CD14-positive monocyte (primary cell): ENCODE measurements around the gene MEMO1. TPM values are rescaled to one million over a fixed set of nuclear protein-coding genes. Genes with fewer than 3 reads are reported as not detected.

Experiments used
- DNase-seq, 3 donors: peaks; one replicate each; pipeline ENCODE4 v3.0.0-alpha.2; 2011 to 2022
- H2AFZ ChIP-seq: 2 replicates; pipeline ENCODE4 v1.6.0; 2012; ENCODE audit warnings: mild to moderate bottlenecking, low read depth, low read length, inconsistent platforms; ENCODE audit not compliant: insufficient read depth, poor library complexity, severe bottlenecking
- H3K27ac ChIP-seq, 2 donors: 1 replicate in 1 of 2; 2 replicates in 1 of 2; pipeline ENCODE4 v1.5.1; 2012 to 2013; ENCODE audit warnings: low read length in 2 of 2, control low read depth in 1 of 2, inconsistent platforms in 1 of 2, low read depth in 1 of 2, mild to moderate bottlenecking in 1 of 2
- H3K27me3 ChIP-seq, 2 donors: one replicate each; pipeline versions ENCODE4 v1.6.0 to v1.6.1; 2011 to 2013; ENCODE audit warnings: low read length in 2 of 2; ENCODE audit not compliant: control insufficient read depth in 2 of 2, insufficient read depth in 2 of 2
- H3K36me3 ChIP-seq, 2 donors: replicated peaks in 1 of 2; 1 replicate in 1 of 2; 2 replicates in 1 of 2; pipeline versions ENCODE4 v1.5.1 to v1.6.1; 2012 to 2013; ENCODE audit warnings: low read length in 2 of 2, control low read depth in 1 of 2, inconsistent platforms in 1 of 2, mild to moderate bottlenecking in 1 of 2; ENCODE audit not compliant: insufficient read depth in 2 of 2, control insufficient read depth in 1 of 2
- H3K4me1 ChIP-seq, 2 donors: 1 replicate in 1 of 2; 2 replicates in 1 of 2; pipeline versions ENCODE4 v1.5.1 to v1.6.1; 2012 to 2013; ENCODE audit warnings: low read length in 2 of 2, control low read depth in 1 of 2, inconsistent platforms in 1 of 2, mild to moderate bottlenecking in 1 of 2, moderate library complexity in 1 of 2; ENCODE audit not compliant: insufficient read depth in 2 of 2, control insufficient read depth in 1 of 2
- H3K4me2 ChIP-seq: replicated peaks from 2 replicates; pipeline ENCODE3; 2012; ENCODE audit warnings: low read length, moderate library complexity, mild to moderate bottlenecking; ENCODE audit not compliant: poor library complexity, severe bottlenecking; ENCODE audit errors: extremely low read depth
- H3K4me3 ChIP-seq, 3 experiments: fragments of 200-600 bp in 1 of 3; sonication (generic) in 1 of 3; replicated peaks in 1 of 3; 1 replicate in 2 of 3; 2 replicates in 1 of 3; pipeline ENCODE4 v1.5.1; 2011 to 2013; ENCODE audit warnings: low read length in 3 of 3, mild to moderate bottlenecking in 3 of 3, control low read depth in 2 of 3, low read depth in 2 of 3, inconsistent platforms in 1 of 3, moderate library complexity in 1 of 3
- H3K79me2 ChIP-seq: 2 replicates; pipeline ENCODE4 v1.6.0; 2012; ENCODE audit warnings: mild to moderate bottlenecking, control low read depth, inconsistent platforms, low read length, moderate library complexity; ENCODE audit not compliant: insufficient read depth
- H3K9ac ChIP-seq: 2 replicates; pipeline ENCODE4 v1.6.0; 2017; ENCODE audit warnings: low read length, mild to moderate bottlenecking; ENCODE audit not compliant: insufficient read depth, poor library complexity, severe bottlenecking
- H3K9me3 ChIP-seq, 2 donors: replicated peaks in 1 of 2; 1 replicate in 1 of 2; 2 replicates in 1 of 2; pipeline versions ENCODE4 v1.5.1 to v1.6.1; 2012 to 2013; ENCODE audit warnings: low read length in 2 of 2, control low read depth in 1 of 2; ENCODE audit not compliant: control insufficient read depth in 1 of 2, insufficient read depth in 1 of 2
- H4K20me1 ChIP-seq: 2 replicates; pipeline ENCODE4 v1.6.0; 2012; ENCODE audit warnings: mild to moderate bottlenecking, low read length, control low read depth, moderate library complexity; ENCODE audit not compliant: insufficient read depth
- H3K27ac Mint-ChIP-seq, 7 donors: one replicate each; pipeline ENCODE4 v1.8.0; 2020; ENCODE audit warnings: mild to moderate bottlenecking in 7 of 7, mixed read lengths in 7 of 7, moderate library complexity in 6 of 7, inconsistent platforms in 2 of 7
- H3K27me3 Mint-ChIP-seq, 3 donors: one replicate each; pipeline ENCODE4 v1.8.0; 2021 to 2022; ENCODE audit warnings: low read depth in 3 of 3, mild to moderate bottlenecking in 3 of 3, mixed read lengths in 3 of 3, moderate library complexity in 3 of 3, inconsistent platforms in 1 of 3
- H3K36me3 Mint-ChIP-seq, 2 donors: one replicate each; pipeline ENCODE4 v1.8.0; 2020; ENCODE audit warnings: mixed read lengths in 2 of 2, inconsistent platforms in 1 of 2, mild to moderate bottlenecking in 1 of 2
- H3K4me1 Mint-ChIP-seq: one replicate; pipeline ENCODE4 v1.8.0; 2020; ENCODE audit warnings: mild to moderate bottlenecking, mixed read lengths
- H3K4me3 Mint-ChIP-seq, 2 donors: one replicate each; pipeline ENCODE4 v1.8.0; 2020; ENCODE audit warnings: mild to moderate bottlenecking in 2 of 2, mixed read lengths in 2 of 2, moderate library complexity in 1 of 2
- H3K9me3 Mint-ChIP-seq, 7 donors: one replicate each; pipeline ENCODE4 v1.8.0; 2020 to 2022; ENCODE audit warnings: mixed read lengths in 7 of 7, mild to moderate bottlenecking in 6 of 7, moderate library complexity in 6 of 7, inconsistent platforms in 2 of 7
- CTCF ChIP-seq: fragments of 200-600 bp; IDR thresholded peaks from one replicate; pipeline ENCODE4 v1.8.0; 2022; ENCODE audit warnings: antibody characterized with exemption, mild to moderate bottlenecking
- WGBS: methylation state at CpG from one replicate; pipeline ENCODE4 v1.1.5; 2013; ENCODE audit warnings: missing lambda C conversion rate; ENCODE audit not compliant: insufficient coverage; 5-methylcytosine and 5-hydroxymethylcytosine counted together
- intact Hi-C, 2 donors: fragments of 100-400 bp; cut with micrococcal nuclease; formaldehyde crosslinking; loops; one replicate each; pipeline versions ENCODE4 v1.15.0 to v1.15.1; 2023
- polyA plus RNA-seq, 3 donors: library from polyadenylated mRNA; depleted of rRNA in 1 of 3; unstranded in 2 of 3; stranded (reverse) in 1 of 3; fragments of 300-500 nt in 2 of 3; fragments of >200 nt in 1 of 3; fragmentation: Illumina TruSeq in 2 of 3; gene quantifications; 1 replicate in 2 of 3; 2 replicates in 1 of 3; pipeline ENCODE4 v1.2.3, GENCODE V29; 2012 to 2021

The MEMO1 gene
- polyA plus RNA-seq, 3 donors: 49.5 to 63.7 (median 57.0) TPM

- peaks cover 6 to 8% of the 10 kb centered on the region in 2 donors for H3K36me3 ChIP-seq
- H3K27ac ChIP-seq: no peak overlapping the region
- no peaks in the 10 kb centered on the region for H3K4me1 ChIP-seq
- peaks cover 7 to 27% of the 10 kb centered on the region in 2 donors for H3K36me3 Mint-ChIP-seq
- H3K27ac Mint-ChIP-seq: peak overlapping the region in 2 of 7 donors; percentile 3 to 42
- no CpG with 5 or more reads among the region's 2 CpGs for WGBS
- no peaks in the 10 kb centered on the region for H3K27me3 ChIP-seq
- peaks cover 99% of the 10 kb centered on the region for H3K79me2 ChIP-seq
- no peak overlapping the region for H2AFZ ChIP-seq
- H3K4me2 ChIP-seq: no peak overlapping the region
- H3K4me3 ChIP-seq: no peak overlapping the region
- no peaks in the 10 kb centered on the region for H3K27me3 Mint-ChIP-seq
- no peak overlapping the region for H3K9ac ChIP-seq
- peaks cover 17% of the 10 kb centered on the region for H3K4me1 Mint-ChIP-seq
- no peaks in the 10 kb centered on the region for H3K9me3 ChIP-seq
- intact Hi-C loops: no loop called here
- H3K4me3 Mint-ChIP-seq: no peak overlapping the region
- peaks cover 0 to 3% (median 0%) of the 10 kb centered on the region in 7 donors for H3K9me3 Mint-ChIP-seq
- DNase-seq: no peak
- TF ChIP-seq CTCF: no peak
- H4K20me1 ChIP-seq: peaks cover 94% of the 10 kb centered on the region
Measured at GRCh38 chr2:31972059-31972458, 38.7 kb downstream of the MEMO1 start.

- H2AFZ ChIP-seq: no peak overlapping the region
- H3K4me3 ChIP-seq: no peak overlapping the region
- no peaks in the 10 kb centered on the region for H3K4me1 ChIP-seq
- DNase-seq: no peak
- peaks cover 99% of the 10 kb centered on the region for H3K79me2 ChIP-seq
- H3K9me3 Mint-ChIP-seq: peaks cover 0 to 2% (median 0%) of the 10 kb centered on the region in 7 donors
- no CpG with 5 or more reads among the region's 4 CpGs for WGBS
- no peak overlapping the region for H3K27ac ChIP-seq
- H3K4me1 Mint-ChIP-seq: peaks cover 6% of the 10 kb centered on the region
- no peak overlapping the region for H3K9ac ChIP-seq
- peak overlapping the region in 1 of 7 donors; percentile 81 for H3K27ac Mint-ChIP-seq
- no peak overlapping the region for H3K4me2 ChIP-seq
- intact Hi-C loops: no loop called here
- H3K9me3 ChIP-seq: no peaks in the 10 kb centered on the region
- H4K20me1 ChIP-seq: peaks cover 86% of the 10 kb centered on the region
- H3K27me3 Mint-ChIP-seq: no peaks in the 10 kb centered on the region
- TF ChIP-seq CTCF: no peak
- no peaks in the 10 kb centered on the region for H3K27me3 ChIP-seq
- peaks cover 8 to 11% of the 10 kb centered on the region in 2 donors for H3K36me3 ChIP-seq
- H3K4me3 Mint-ChIP-seq: no peak overlapping the region
- H3K36me3 Mint-ChIP-seq: peaks cover 10 to 33% of the 10 kb centered on the region in 2 donors
Measured at GRCh38 chr2:31969178-31969577, 41.6 kb downstream of the MEMO1 start.
